Fibroblast of skin of scalp (primary cell): ENCODE measurements around the gene VCAM1. TPM values are rescaled to one million over a fixed set of nuclear protein-coding genes. Genes with fewer than 3 reads are reported as not detected.
"Not testable (repeated sequence)": the region's sequence is repeated elsewhere in the genome, so short reads cannot be mapped to it uniquely, and the experiment has no call there.

Source experiments
- DNase-seq: peaks from one replicate; pipeline ENCODE4 v3.0.0-alpha.2; 2013
- polyA plus RNA-seq, 2 experiments: library from polyadenylated mRNA; unstranded; fragments of 120-200 nt; gene quantifications; one replicate each; pipeline ENCODE4 v1.2.1, GENCODE V29; 2013; ENCODE audit not compliant: insufficient read length in 2 of 2

The VCAM1 gene
- polyA plus RNA-seq (2013, experiment 1 of 2; ENCODE audit: insufficient read length) = 20.1 TPM
- polyA plus RNA-seq (2013, experiment 2 of 2; ENCODE audit: insufficient read length) = 21.8 TPM

GRCh38 chr1:100719490-100719889 is at the start of gene VCAM1:
Gene VCAM1, plus strand, starts transcription at chr1:100719742. Its CDS starts 119 bp downstream, at chr1:100719861.
- peak; percentile 32 for DNase-seq

- no peak for DNase-seq
Measured at GRCh38 chr1:100670083-100670482, 49.5 kb upstream of the VCAM1 start.

GRCh38 chr1:100671601-100672000 is 47.9 kb upstream of the VCAM1 start:
- DNase-seq = peak; percentile 38

- DNase-seq = no peak
Measured at GRCh38 chr1:100683448-100684349, 35.8 kb upstream of the VCAM1 start.

GRCh38 chr1:100699744-100700143 is 19.8 kb upstream of the VCAM1 start:
- peak; percentile 53 for DNase-seq

GRCh38 chr1:100700586-100700985 is 19.0 kb upstream of the VCAM1 start:
- DNase-seq = no peak

GRCh38 chr1:100703052-100703451 is 16.5 kb upstream of the VCAM1 start:
- DNase-seq = no peak

GRCh38 chr1:100703716-100704115 is 15.8 kb upstream of the VCAM1 start:
- peak; percentile 64 for DNase-seq

- no peak for DNase-seq
Measured at GRCh38 chr1:100704473-100704872, 15.1 kb upstream of the VCAM1 start.

- DNase-seq = no peak
Measured at GRCh38 chr1:100706296-100706695, 13.2 kb upstream of the VCAM1 start.

GRCh38 chr1:100706856-100707255 is 12.7 kb upstream of the VCAM1 start:
- DNase-seq = no peak

- DNase-seq = peak; percentile 74
Measured at GRCh38 chr1:100708476-100709062, 11.0 kb upstream of the VCAM1 start.

- DNase-seq = peak; percentile 48
Measured at GRCh38 chr1:100710906-100711682, 8.4 kb upstream of the VCAM1 start.

- not testable (repeated sequence) for DNase-seq
Measured at GRCh38 chr1:100713027-100713426, 6.5 kb upstream of the VCAM1 start.

GRCh38 chr1:100713626-100714025 is 5.9 kb upstream of the VCAM1 start:
- no peak for DNase-seq

- DNase-seq = no peak
Measured at GRCh38 chr1:100714599-100714998, 4.9 kb upstream of the VCAM1 start.

- no peak for DNase-seq
Measured at GRCh38 chr1:100717218-100717617, 2.3 kb upstream of the VCAM1 start.

- no peak for DNase-seq
Measured at GRCh38 chr1:100718581-100718980, 961 bp upstream of the VCAM1 start.

- no peak for DNase-seq
Measured at GRCh38 chr1:100720101-100720500, 559 bp downstream of the VCAM1 start.

GRCh38 chr1:100720751-100721150 is 1.2 kb downstream of the VCAM1 start:
- no peak for DNase-seq

GRCh38 chr1:100721526-100722207 is 2.1 kb downstream of the VCAM1 start:
- peak; percentile 97 for DNase-seq

- peak; percentile 72 for DNase-seq
Measured at GRCh38 chr1:100722221-100722620, 2.7 kb downstream of the VCAM1 start.
